ENCODE measurements around the gene HNRNPR. TPM values are rescaled to one million over a fixed set of nuclear protein-coding genes. Genes with fewer than 3 reads are reported as not detected.

HNRNPR gene
- polyA plus RNA-seq, 1 donor (not counting 4 experiments of a cell fraction or from before 2014, with no cell fraction given): 169 TPM

GRCh38 chr1:23387494-23387893 is 43.4 kb upstream of the HNRNPR start:
- H3K4me2 ChIP-seq (ENCODE audit: control insufficient read depth, extremely low read depth, insufficient read depth, low read depth, low read length): no peak overlapping the region
- no peaks in the 10 kb centered on the region for H3K36me3 ChIP-seq (ENCODE audit: control insufficient read depth in 2 of 2, extremely low read depth in 1 of 2, insufficient read depth in 2 of 2, low read length in 2 of 2)
- no peak overlapping the region for H2AFZ ChIP-seq (ENCODE audit: control insufficient read depth, low read length)
- H3K9ac ChIP-seq (ENCODE audit: control insufficient read depth, extremely low read depth, insufficient read depth, low read length): no peak overlapping the region
- H3K27ac ChIP-seq (ENCODE audit: control insufficient read depth, insufficient read depth, low read length): no peak overlapping the region
- H3K27me3 ChIP-seq (ENCODE audit: control insufficient read depth, extremely low read depth, insufficient read depth, low read length): no peaks in the 10 kb centered on the region
- dilution Hi-C loops (cut with MboI; ENCODE audit: extremely low pct_ligation_motif_present, low sequenced_read_pairs): no loop called here
- H3K79me2 ChIP-seq (ENCODE audit: control insufficient read depth, insufficient read depth, low read length): no peaks in the 10 kb centered on the region
- no peak overlapping the region for H3K4me3 ChIP-seq (ENCODE audit: control insufficient read depth in 2 of 3, extremely low read depth in 1 of 3, insufficient read depth in 2 of 3, low read depth in 1 of 3, low read length in 3 of 3)
- peaks cover 3% of the 10 kb centered on the region for H3K9me1 ChIP-seq (ENCODE audit: control insufficient read depth, extremely low read depth, insufficient read depth, low read length)
- TF ChIP-seq EZH2 (IDR thresholded peaks at IDR 0.05; ENCODE audit: low read length) (no peak), CTCF (optimal IDR thresholded peaks at IDR 0.05 in 1 of 3, IDR thresholded peaks at IDR 0.05 in 1 of 3, conservative IDR thresholded peaks at IDR 0.05 in 1 of 3; ENCODE audit: extremely low read depth in 1 of 3, insufficient read depth in 2 of 3, low read length in 3 of 3) (no peak)
- H4K20me1 ChIP-seq (ENCODE audit: control insufficient read depth, extremely low read depth, insufficient read depth, low read length): no peaks in the 10 kb centered on the region
- FAIRE-seq (no peak), DNase-seq (ENCODE audit: low read depth, low spot score) (no peak)
- H3K4me1 ChIP-seq (ENCODE audit: control insufficient read depth, extremely low read depth, insufficient read depth, low read length): peaks cover 22% of the 10 kb centered on the region
- H3K9me3 ChIP-seq (ENCODE audit: control insufficient read depth, low read depth, low read length): no peaks in the 10 kb centered on the region

- DNase-seq (ENCODE audit: low read depth, low spot score): no peak
- Histone ChIP-seq H3K27me3 (ENCODE audit: control insufficient read depth, extremely low read depth, insufficient read depth, low read length) (no peaks in the 10 kb centered on the region), H2AFZ (ENCODE audit: control insufficient read depth, low read length) (no peak overlapping the region), H3K4me1 (ENCODE audit: control insufficient read depth, extremely low read depth, insufficient read depth, low read length) (peaks cover 22% of the 10 kb centered on the region), H4K20me1 (ENCODE audit: control insufficient read depth, extremely low read depth, insufficient read depth, low read length) (no peaks in the 10 kb centered on the region), H3K36me3 (ENCODE audit: control insufficient read depth in 2 of 2, extremely low read depth in 1 of 2, insufficient read depth in 2 of 2, low read length in 2 of 2) (no peaks in the 10 kb centered on the region), H3K79me2 (ENCODE audit: control insufficient read depth, insufficient read depth, low read length) (no peaks in the 10 kb centered on the region), H3K4me3 (ENCODE audit: control insufficient read depth in 2 of 3, extremely low read depth in 1 of 3, insufficient read depth in 2 of 3, low read depth in 1 of 3, low read length in 3 of 3) (no peak overlapping the region), H3K9ac (ENCODE audit: control insufficient read depth, extremely low read depth, insufficient read depth, low read length) (no peak overlapping the region), H3K27ac (ENCODE audit: control insufficient read depth, insufficient read depth, low read length) (no peak overlapping the region), H3K4me2 (ENCODE audit: control insufficient read depth, extremely low read depth, insufficient read depth, low read depth, low read length) (no peak overlapping the region), H3K9me1 (ENCODE audit: control insufficient read depth, extremely low read depth, insufficient read depth, low read length) (peaks cover 3% of the 10 kb centered on the region), H3K9me3 (ENCODE audit: control insufficient read depth, low read depth, low read length) (no peaks in the 10 kb centered on the region)
- TF ChIP-seq EZH2 (IDR thresholded peaks at IDR 0.05; ENCODE audit: low read length): no peak
- TF ChIP-seq CTCF (optimal IDR thresholded peaks at IDR 0.05 in 1 of 3, IDR thresholded peaks at IDR 0.05 in 1 of 3, conservative IDR thresholded peaks at IDR 0.05 in 1 of 3; ENCODE audit: extremely low read depth in 1 of 3, insufficient read depth in 2 of 3, low read length in 3 of 3): no peak
- FAIRE-seq: no peak
- dilution Hi-C loops (cut with MboI; ENCODE audit: extremely low pct_ligation_motif_present, low sequenced_read_pairs): no loop called here
Measured at GRCh38 chr1:23385119-23385621, 41.1 kb upstream of the HNRNPR start.
